HL-60 (cell line): ENCODE measurements around the gene TMEM237.

Experiments
- DNase-seq, 2 experiments: peaks; one replicate each; pipeline ENCODE4 v3.0.0-alpha.2; 2010 to 2020; ENCODE audit warnings: low read depth in 1 of 2, low spot score in 1 of 2
- H3K27ac ChIP-seq: fragments of 250-450 bp; sonication (Bioruptor Pico); replicated peaks from 2 replicates; pipeline ENCODE4 v1.5.1; 2020; ENCODE audit warnings: mild to moderate bottlenecking, moderate library complexity
- H3K27me3 ChIP-seq: fragments of 250-450 bp; sonication (Bioruptor Pico); 2 replicates; pipeline ENCODE4 v1.5.1; 2021; ENCODE audit warnings: mild to moderate bottlenecking, moderate library complexity; ENCODE audit not compliant: insufficient read depth, poor library complexity, severe bottlenecking
- H3K4me3 ChIP-seq: replicated peaks from 2 replicates; pipeline ENCODE4 v1.5.1; 2011; ENCODE audit warnings: mild to moderate bottlenecking, control low read depth, low read length; ENCODE audit not compliant: insufficient read depth
- GABPA ChIP-seq: IDR thresholded peaks from 2 replicates; pipeline ENCODE4 v1.6.1; 2012; ENCODE audit warnings: low read depth
- POLR2AphosphoS5 ChIP-seq: IDR thresholded peaks from 2 replicates; pipeline ENCODE4 v1.6.1; 2012; ENCODE audit warnings: low read depth
- REST ChIP-seq: IDR thresholded peaks from 2 replicates; pipeline ENCODE4 v1.6.1; 2012; ENCODE audit warnings: low read depth; ENCODE audit not compliant: insufficient replicate concordance
- SPI1 ChIP-seq: IDR thresholded peaks from 2 replicates; pipeline ENCODE4 v1.6.1; 2012; ENCODE audit warnings: low read depth, mild to moderate bottlenecking, borderline replicate concordance
- TF ChIP-seq, protein P1 (sequence below): IDR thresholded peaks from one replicate; pipeline ENCODE4 v1.5.1; 2011; ENCODE audit warnings: low read length, control low read depth, inconsistent platforms; ENCODE audit not compliant: insufficient read depth

Gene TMEM237

DNA sequence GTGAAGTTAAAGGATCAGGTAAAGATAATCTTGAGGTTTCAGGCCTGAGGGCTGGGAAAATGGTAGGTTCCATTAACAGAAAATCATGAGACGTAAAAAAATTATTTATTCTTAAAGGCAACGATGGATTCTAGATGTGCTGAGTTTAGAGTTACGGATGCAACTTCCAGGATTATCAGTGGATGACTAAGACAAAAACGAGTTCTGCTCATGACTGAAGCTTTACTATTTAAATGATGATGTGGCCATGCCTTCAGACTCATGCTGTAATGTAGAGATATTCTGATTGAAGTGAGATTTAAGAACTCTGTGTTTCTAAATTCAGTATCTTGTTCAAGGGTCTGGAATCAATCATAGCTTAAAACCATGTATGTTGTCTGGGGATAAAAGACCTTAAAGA, 5.0 kb downstream of the TMEM237 start:
- no peak for DNase-seq
- no peak for TF ChIP-seq SPI1
- no peak for TF ChIP-seq GABPA
- TF ChIP-seq, protein P1, sequence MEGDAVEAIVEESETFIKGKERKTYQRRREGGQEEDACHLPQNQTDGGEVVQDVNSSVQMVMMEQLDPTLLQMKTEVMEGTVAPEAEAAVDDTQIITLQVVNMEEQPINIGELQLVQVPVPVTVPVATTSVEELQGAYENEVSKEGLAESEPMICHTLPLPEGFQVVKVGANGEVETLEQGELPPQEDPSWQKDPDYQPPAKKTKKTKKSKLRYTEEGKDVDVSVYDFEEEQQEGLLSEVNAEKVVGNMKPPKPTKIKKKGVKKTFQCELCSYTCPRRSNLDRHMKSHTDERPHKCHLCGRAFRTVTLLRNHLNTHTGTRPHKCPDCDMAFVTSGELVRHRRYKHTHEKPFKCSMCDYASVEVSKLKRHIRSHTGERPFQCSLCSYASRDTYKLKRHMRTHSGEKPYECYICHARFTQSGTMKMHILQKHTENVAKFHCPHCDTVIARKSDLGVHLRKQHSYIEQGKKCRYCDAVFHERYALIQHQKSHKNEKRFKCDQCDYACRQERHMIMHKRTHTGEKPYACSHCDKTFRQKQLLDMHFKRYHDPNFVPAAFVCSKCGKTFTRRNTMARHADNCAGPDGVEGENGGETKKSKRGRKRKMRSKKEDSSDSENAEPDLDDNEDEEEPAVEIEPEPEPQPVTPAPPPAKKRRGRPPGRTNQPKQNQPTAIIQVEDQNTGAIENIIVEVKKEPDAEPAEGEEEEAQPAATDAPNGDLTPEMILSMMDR: no peak
- no peak for TF ChIP-seq POLR2AphosphoS5
- no peak for TF ChIP-seq REST
- no peaks in the 10 kb centered on the region for H3K27me3 ChIP-seq

DNA sequence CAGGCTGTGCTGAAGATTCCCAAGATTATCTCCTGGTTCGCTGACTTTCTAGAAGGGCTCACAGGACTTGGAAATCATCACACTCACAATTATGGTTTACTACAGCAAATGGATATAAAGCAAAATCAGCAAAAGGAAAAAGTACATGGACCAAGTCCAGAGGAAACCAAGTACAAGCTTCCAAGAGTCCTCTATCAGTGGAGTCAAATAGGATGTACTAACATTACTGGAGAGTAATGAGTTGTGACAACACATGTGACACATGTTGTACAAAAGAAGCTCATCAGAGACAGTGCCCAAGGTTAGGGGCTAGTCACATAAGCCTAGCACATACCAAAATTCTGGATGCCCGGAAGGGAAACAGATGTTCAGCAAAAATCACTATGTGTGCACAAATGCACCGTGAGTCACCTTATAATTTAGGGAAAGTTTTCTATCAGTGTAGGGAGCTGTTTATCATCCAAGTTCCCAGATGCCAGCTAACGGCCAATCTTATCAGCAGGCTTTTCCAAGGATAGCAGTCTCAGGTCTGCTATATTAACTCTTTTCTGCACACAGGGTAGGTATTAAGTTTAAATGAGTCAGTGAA, 9.5 kb downstream of the TMEM237 start:
- Histone ChIP-seq H3K4me3 (no peak overlapping the region), H3K27ac (no peak overlapping the region), H3K27me3 (no peaks in the 10 kb centered on the region)
- TF ChIP-seq SPI1 (no peak), GABPA (no peak), REST (no peak), POLR2AphosphoS5 (no peak)
- TF ChIP-seq, protein P1: no peak
- DNase-seq: no peak

More for the DNA sequence above, 5.0 kb downstream of the TMEM237 start:
- no peak overlapping the region for H3K4me3 ChIP-seq
- no peak overlapping the region for H3K27ac ChIP-seq

DNA sequence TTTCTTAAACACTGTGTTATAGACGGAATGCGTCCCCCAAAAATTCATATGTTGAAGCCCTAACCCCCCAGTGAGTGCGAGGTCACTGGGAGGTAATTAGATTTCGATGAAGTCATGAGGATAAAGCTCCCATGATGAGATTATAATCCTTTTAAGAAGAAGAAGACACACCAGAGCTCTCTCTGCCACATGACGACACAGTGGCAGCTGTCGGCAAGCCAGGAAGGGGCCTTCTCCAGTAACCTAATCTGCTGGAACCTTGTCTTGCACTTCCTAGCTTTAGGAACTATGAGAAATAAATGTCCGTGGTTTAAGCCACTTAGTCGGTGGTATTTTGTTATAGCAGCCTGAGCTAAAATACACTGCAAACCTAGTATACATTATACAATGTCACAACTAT, 12.3 kb downstream of the TMEM237 start:
- H3K4me3 ChIP-seq: no peak overlapping the region

More for the DNA sequence above, 12.3 kb downstream of the TMEM237 start:
- Histone ChIP-seq H3K27ac (no peak overlapping the region), H3K27me3 (no peaks in the 10 kb centered on the region)
- no peak for DNase-seq
- TF ChIP-seq GABPA (no peak), REST (no peak), POLR2AphosphoS5 (no peak), SPI1 (no peak)
- TF ChIP-seq, protein P1: no peak
